Measurements from ENCODE around the gene EDEM2.

GRCh38 chr20:35165221-35166185 is 18.4 kb upstream of the EDEM2 start:
- no peak for TF ChIP-seq POLR2AphosphoS5 (IDR thresholded peaks at IDR 0.05; ENCODE audit: low read depth, low read length)
- TF ChIP-seq POLR2A (IDR thresholded peaks at IDR 0.05; ENCODE audit: low read depth, low read length): no peak
- no peak for TF ChIP-seq TAF1 (IDR thresholded peaks at IDR 0.05; ENCODE audit: borderline replicate concordance, low read depth, low read length)
